ENCODE results near the gene AGT.
A peak's percentile ranks its signal among the peaks of the same experiment; 100 is the strongest.

AGT gene

GRCh38 chr1:230713915-230714764 lies at the start of gene AGT:
AGT (minus strand) TSS chr1:230714122; CDS start chr1:230710823, 3,299 bp downstream.
- DNase-seq: no peak

- DNase-seq: no peak
These were observed 47.7 kb upstream of the AGT start for GRCh38 chr1:230761443-230762167.

GRCh38 chr1:230760360-230760827 lies 46.5 kb upstream of the AGT start:
- DNase-seq: no peak

GRCh38 chr1:230759369-230760065 lies 45.6 kb upstream of the AGT start:
- DNase-seq: no peak

GRCh38 chr1:230758709-230759368 lies 44.9 kb upstream of the AGT start:
- DNase-seq: no peak

GRCh38 chr1:230757856-230758708 lies 44.2 kb upstream of the AGT start:
- no peak for DNase-seq

GRCh38 chr1:230754796-230755195 lies 40.9 kb upstream of the AGT start:
- no peak for DNase-seq

- DNase-seq: peak in 1 of 2 donors; percentile 9
These were observed 39.8 kb upstream of the AGT start for GRCh38 chr1:230753586-230754251.

GRCh38 chr1:230753191-230753585 lies 39.3 kb upstream of the AGT start:
- no peak for DNase-seq

- DNase-seq: no peak
These were observed 38.5 kb upstream of the AGT start for GRCh38 chr1:230752407-230752806.

- DNase-seq: no peak
These were observed 37.2 kb upstream of the AGT start for GRCh38 chr1:230750986-230751625.

- DNase-seq: no peak
These were observed 36.7 kb upstream of the AGT start for GRCh38 chr1:230750576-230750975.

GRCh38 chr1:230749635-230750034 lies 35.7 kb upstream of the AGT start:
- DNase-seq: no peak

GRCh38 chr1:230749150-230749549 lies 35.2 kb upstream of the AGT start:
- no peak for DNase-seq

- no peak for DNase-seq
These were observed 34.2 kb upstream of the AGT start for GRCh38 chr1:230747890-230748800.

GRCh38 chr1:230747127-230747730 lies 33.3 kb upstream of the AGT start, which contains the start of gene CAPN9:
CAPN9 (plus strand) TSS chr1:230747388; CDS start chr1:230747497, 109 bp downstream.
- no peak for DNase-seq

GRCh38 chr1:230746617-230747016 lies 32.7 kb upstream of the AGT start:
- no peak for DNase-seq

GRCh38 chr1:230745071-230745470 lies 31.1 kb upstream of the AGT start:
- no peak for DNase-seq

- no peak for DNase-seq
These were observed 30.5 kb upstream of the AGT start for GRCh38 chr1:230744382-230744781.

All from stimulated activated CD4-positive, alpha-beta T cell treated with anti-CD3 and anti-CD28 coated beads, Interleukin-2, amount 100 ng/mL, for 48 hours (primary cell).